ENCODE data around the gene ATP11A. TPM values are rescaled to one million over a fixed set of nuclear protein-coding genes. Genes with fewer than 3 reads are reported as not detected.

Gene ATP11A
- total RNA-seq, 1 experiment from 2014 or later = 8.8 TPM

- DNase-seq (ENCODE audit: low spot score) = no peak
Observed at GRCh38 chr13:112741835-112742570, 52.2 kb downstream of the ATP11A start.

GRCh38 chr13:112742583-112742982 is 52.7 kb downstream of the ATP11A start:
- DNase-seq (ENCODE audit: low spot score) = no peak

GRCh38 chr13:112743451-112744167 is 53.8 kb downstream of the ATP11A start:
- DNase-seq (ENCODE audit: low spot score) = no peak

GRCh38 chr13:112744168-112745021 is 54.6 kb downstream of the ATP11A start:
- DNase-seq (ENCODE audit: low spot score) = peak; percentile 49

- DNase-seq (ENCODE audit: low spot score) = no peak
Observed at GRCh38 chr13:112746044-112746443, 56.2 kb downstream of the ATP11A start.

- DNase-seq (ENCODE audit: low spot score) = no peak
Observed at GRCh38 chr13:112747256-112747655, 57.4 kb downstream of the ATP11A start.

GRCh38 chr13:112748947-112749735 is 59.3 kb downstream of the ATP11A start:
- no peak for DNase-seq (ENCODE audit: low spot score)

GRCh38 chr13:112750570-112750969 is 60.7 kb downstream of the ATP11A start:
- no peak for DNase-seq (ENCODE audit: low spot score)

GRCh38 chr13:112751617-112752016 is 61.8 kb downstream of the ATP11A start:
- DNase-seq (ENCODE audit: low spot score) = no peak

GRCh38 chr13:112752211-112752610 is 62.4 kb downstream of the ATP11A start:
- DNase-seq (ENCODE audit: low spot score) = no peak

GRCh38 chr13:112752711-112753541 is 63.1 kb downstream of the ATP11A start:
- peak; percentile 87 for DNase-seq (ENCODE audit: low spot score)

- no peak for DNase-seq (ENCODE audit: low spot score)
Observed at GRCh38 chr13:112753833-112754232, 64.0 kb downstream of the ATP11A start.

- DNase-seq (ENCODE audit: low spot score) = no peak
Observed at GRCh38 chr13:112754281-112755025, 64.6 kb downstream of the ATP11A start.

GRCh38 chr13:112755331-112755730 is 65.5 kb downstream of the ATP11A start:
- DNase-seq (ENCODE audit: low spot score) = no peak

- DNase-seq (ENCODE audit: low spot score) = no peak
Observed at GRCh38 chr13:112756081-112756480, 66.2 kb downstream of the ATP11A start.

- DNase-seq (ENCODE audit: low spot score) = no peak
Observed at GRCh38 chr13:112756511-112756966, 66.7 kb downstream of the ATP11A start.

GRCh38 chr13:112756967-112757758 is 67.3 kb downstream of the ATP11A start:
- DNase-seq (ENCODE audit: low spot score) = no peak

GRCh38 chr13:112757759-112758086 is 67.9 kb downstream of the ATP11A start:
- no peak for DNase-seq (ENCODE audit: low spot score)

GRCh38 chr13:112759053-112759452 is 69.2 kb downstream of the ATP11A start:
- no peak for DNase-seq (ENCODE audit: low spot score)

Measured in A172 (cell line).